GM23338 (cell line): ENCODE results near the gene PRKCD. TPM values are rescaled to one million over a fixed set of nuclear protein-coding genes. Genes with fewer than 3 reads are reported as not detected.

Source experiments
- ATAC-seq: fragments of 200-7000 bp; cut with Tn5 transposase; 3 replicates; pipeline ENCODE4 v1.9.1; 2020
- DNase-seq: peaks from one replicate; pipeline ENCODE4 v3.0.0-alpha.2; 2015; ENCODE audit warnings: low spot score
- H2AFZ ChIP-seq: fragments of 200-600 bp; sonication (generic); 2 replicates; pipeline ENCODE4 v1.8.0; 2016; ENCODE audit warnings: antibody characterized with exemption, mild to moderate bottlenecking, moderate library complexity
- H3F3A ChIP-seq: fragments of 200-600 bp; sonication (generic); replicated peaks from 2 replicates; pipeline ENCODE4 v1.8.0; 2017; ENCODE audit warnings: antibody characterized with exemption, mixed run types, low read depth
- H3K27ac ChIP-seq: fragments of 200-600 bp; sonication (generic); 2 replicates; pipeline ENCODE4 v1.6.1; 2016; ENCODE audit warnings: low read depth
- H3K27me3 ChIP-seq: fragments of 200-600 bp; sonication (generic); 2 replicates; pipeline ENCODE4 v1.8.0; 2016; ENCODE audit warnings: mild to moderate bottlenecking, mixed run types, moderate library complexity; ENCODE audit not compliant: insufficient read depth
- H3K36me3 ChIP-seq: fragments of 200-600 bp; sonication (generic); 2 replicates; pipeline ENCODE4 v1.8.0; 2016; ENCODE audit warnings: mild to moderate bottlenecking; ENCODE audit not compliant: insufficient read depth
- H3K4me1 ChIP-seq: fragments of 200-600 bp; sonication (generic); 2 replicates; pipeline ENCODE4 v1.8.0; 2016; ENCODE audit warnings: mild to moderate bottlenecking, moderate library complexity; ENCODE audit not compliant: insufficient read depth
- H3K4me2 ChIP-seq: fragments of 200-600 bp; sonication (generic); 2 replicates; pipeline ENCODE4 v1.7.1; 2017; ENCODE audit warnings: mixed run types
- H3K4me3 ChIP-seq: fragments of 200-600 bp; sonication (generic); 2 replicates; pipeline ENCODE4 v1.6.1; 2016; ENCODE audit warnings: mixed run types
- H3K79me2 ChIP-seq: fragments of 200-600 bp; sonication (generic); replicated peaks from 2 replicates; pipeline ENCODE4 v1.8.0; 2017; ENCODE audit warnings: mild to moderate bottlenecking; ENCODE audit not compliant: insufficient read depth
- H3K9me2 ChIP-seq: fragments of 200-600 bp; sonication (generic); 2 replicates; pipeline ENCODE4 v1.8.0; 2017; ENCODE audit not compliant: insufficient read depth
- H4K20me1 ChIP-seq: fragments of 200-600 bp; sonication (generic); replicated peaks from 2 replicates; pipeline ENCODE4 v1.8.0; 2017; ENCODE audit warnings: mild to moderate bottlenecking; ENCODE audit not compliant: insufficient read depth
- H3K27ac Mint-ChIP-seq: 2 replicates; pipeline ENCODE4 v1.8.0; 2020; ENCODE audit warnings: inconsistent platforms, mild to moderate bottlenecking, moderate library complexity, mixed read lengths
- H3K27me3 Mint-ChIP-seq: 3 replicates; pipeline ENCODE4 v1.8.0; 2022; ENCODE audit warnings: low read depth, mild to moderate bottlenecking, moderate library complexity, mixed read lengths, inconsistent platforms; ENCODE audit not compliant: insufficient read depth, poor library complexity
- H3K36me3 Mint-ChIP-seq: 3 replicates; pipeline ENCODE4 v1.8.0; 2021; ENCODE audit warnings: low read depth, mild to moderate bottlenecking, inconsistent platforms, moderate library complexity, mixed read lengths
- H3K4me1 Mint-ChIP-seq: 3 replicates; pipeline ENCODE4 v1.8.0; 2020; ENCODE audit warnings: mild to moderate bottlenecking, inconsistent platforms, mixed read lengths
- H3K4me3 Mint-ChIP-seq: 3 replicates; pipeline ENCODE4 v1.8.0; 2021; ENCODE audit warnings: moderate library complexity, mild to moderate bottlenecking, inconsistent platforms, mixed read lengths
- H3K9me3 Mint-ChIP-seq: 3 replicates; pipeline ENCODE4 v1.8.0; 2020; ENCODE audit warnings: moderate library complexity, mild to moderate bottlenecking, inconsistent platforms, mixed read lengths
- CREB1 ChIP-seq: fragments of 250-450 bp; sonication (Bioruptor Pico); IDR thresholded peaks from 2 replicates; pipeline ENCODE4 v1.5.0; 2020; ENCODE audit warnings: low read depth, mild to moderate bottlenecking, moderate library complexity
- CTCF ChIP-seq, 2 experiments: fragments of 200-600 bp in 1 of 2; sonication (generic) in 1 of 2; conservative IDR thresholded peaks; 2 replicates each; pipeline versions ENCODE4 v1.5.1 to v1.6.1; 2016 to 2017; ENCODE audit warnings: antibody characterized with exemption in 2 of 2, low read depth in 2 of 2, mild to moderate bottlenecking in 2 of 2, moderate library complexity in 1 of 2
- ETS1 ChIP-seq: IDR thresholded peaks from 2 replicates; pipeline ENCODE4 v1.6.1; 2016; ENCODE audit warnings: antibody characterized with exemption
- EZH2phosphoT487 ChIP-seq: fragments of 200-600 bp; sonication (generic); IDR thresholded peaks from one replicate; pipeline ENCODE4 v1.8.1; 2018; ENCODE audit warnings: antibody characterized with exemption; ENCODE audit not compliant: unreplicated experiment
- NANOG ChIP-seq: IDR thresholded peaks from 2 replicates; pipeline ENCODE4 v1.6.1; 2016; ENCODE audit warnings: antibody characterized with exemption, borderline replicate concordance
- POLR2AphosphoS5 ChIP-seq: IDR thresholded peaks from 2 replicates; pipeline ENCODE4 v1.6.1; 2016; ENCODE audit warnings: antibody characterized with exemption, low read depth
- REST ChIP-seq: IDR thresholded peaks from one replicate; pipeline ENCODE4 v1.6.1; 2018; ENCODE audit warnings: antibody characterized with exemption; ENCODE audit not compliant: unreplicated experiment
- STAT1 ChIP-seq: IDR thresholded peaks from one replicate; pipeline ENCODE4 v1.6.1; 2016; ENCODE audit warnings: antibody characterized with exemption; ENCODE audit not compliant: unreplicated experiment
- ZNF331 ChIP-seq: fragments of 250-450 bp; sonication (Bioruptor Pico); IDR thresholded peaks from 2 replicates; pipeline ENCODE4 v1.5.0; 2020; ENCODE audit warnings: low read depth, mild to moderate bottlenecking, moderate library complexity
- polyA plus RNA-seq: library from polyadenylated mRNA; unstranded; fragments of >200 nt; fragmentation: Nextera tagmentation; extraction: Ambion mirVana; gene quantifications from 2 replicates; pipeline ENCODE4 v1.2.1, GENCODE V29; 2016
- total RNA-seq: library from RNA; depleted of rRNA; stranded (reverse); fragments of >200 nt; shearing (Covaris generic); gene quantifications from 2 replicates; pipeline ENCODE4 v1.2.3, GENCODE V29; 2014

The PRKCD gene
- total and polyA plus RNA-seq, 2 experiments from 2014 or later, result 11.3 to 11.8 TPM

GRCh38 chr3:53187430-53187829 lies 26.4 kb downstream of the PRKCD start (continued):
- TF ChIP-seq CTCF (conservative IDR thresholded peaks at IDR 0.05; ENCODE audit: low read depth in 2 of 2) (no peak), ZNF331 (CRISPR knock-in tag) (no peak)

GRCh38 chr3:53188136-53188685 lies 27.2 kb downstream of the PRKCD start:
- no peak for DNase-seq
- no peak overlapping the region for H2AFZ ChIP-seq
- ATAC-seq, result no peak
- H3K27ac ChIP-seq, result no peak overlapping the region
- Mint-ChIP-seq H3K27me3 (peaks cover 5% of the 10 kb centered on the region), H3K27ac (no peak overlapping the region), H3K9me3 (no peaks in the 10 kb centered on the region), H3K4me1 (peaks cover 9% of the 10 kb centered on the region), H3K36me3 (no peaks in the 10 kb centered on the region; the same call in 2 of the 3 replicates), H3K4me3 (no peak overlapping the region)
- H3K4me2 ChIP-seq, result no peak overlapping the region
- H3K9me2 ChIP-seq, result no peaks in the 10 kb centered on the region
- no peak overlapping the region for H3K4me3 ChIP-seq
- no peak for TF ChIP-seq ZNF331 (CRISPR knock-in tag)
- TF ChIP-seq EZH2phosphoT487, result no peak
- TF ChIP-seq STAT1, result no peak
- TF ChIP-seq POLR2AphosphoS5, result no peak
- no peak for TF ChIP-seq CREB1 (CRISPR knock-in tag)
- no peak for TF ChIP-seq REST
- no peaks in the 10 kb centered on the region for H3F3A ChIP-seq
- no peaks in the 10 kb centered on the region for H4K20me1 ChIP-seq
- no peaks in the 10 kb centered on the region for H3K27me3 ChIP-seq
- H3K36me3 ChIP-seq, result no peaks in the 10 kb centered on the region
- no peaks in the 10 kb centered on the region for H3K79me2 ChIP-seq
- H3K4me1 ChIP-seq, result no peaks in the 10 kb centered on the region

- no peaks in the 10 kb centered on the region for H3K9me3 Mint-ChIP-seq
- no peaks in the 10 kb centered on the region for H3K79me2 ChIP-seq
- no peaks in the 10 kb centered on the region for H3K27me3 ChIP-seq
- H3K9me2 ChIP-seq, result no peaks in the 10 kb centered on the region
- peaks cover 14% of the 10 kb centered on the region for H3K4me1 Mint-ChIP-seq
- no peak overlapping the region for H3K4me2 ChIP-seq
- no peak overlapping the region for H3K27ac ChIP-seq
- no peaks in the 10 kb centered on the region for H3K36me3 ChIP-seq
- ATAC-seq, result no peak
- H3K4me3 Mint-ChIP-seq, result no peak overlapping the region
- H3F3A ChIP-seq, result no peaks in the 10 kb centered on the region
- peaks cover 4% of the 10 kb centered on the region for H3K27me3 Mint-ChIP-seq
- H3K4me3 ChIP-seq, result no peak overlapping the region
- no peak overlapping the region for H2AFZ ChIP-seq
- DNase-seq, result no peak
- H4K20me1 ChIP-seq, result no peaks in the 10 kb centered on the region
- no peak overlapping the region for H3K27ac Mint-ChIP-seq
- H3K36me3 Mint-ChIP-seq, result no peaks in the 10 kb centered on the region; the same call in 2 of the 3 replicates
- H3K4me1 ChIP-seq, result peaks cover 3% of the 10 kb centered on the region; the same call in 1 of the 2 replicates
- TF ChIP-seq ETS1, result no peak
- TF ChIP-seq CTCF (conservative IDR thresholded peaks at IDR 0.05; ENCODE audit: low read depth in 2 of 2), result no peak
- TF ChIP-seq NANOG, result no peak
These were observed 27.7 kb downstream of the PRKCD start for GRCh38 chr3:53188720-53189119.
